GM19099 (cell line): ENCODE data around the gene C7orf25.
A peak's percentile ranks its signal among the peaks of the same experiment; 100 is the strongest.

Experiments
- POLR2A ChIP-seq: IDR thresholded peaks from 3 replicates; pipeline ENCODE4 v1.6.1; 2011; ENCODE audit warnings: low read depth; ENCODE audit not compliant: insufficient read length; ENCODE audit errors: extremely low read depth

The C7orf25 gene

GRCh38 chr7:42934291-42934690 is 22.4 kb upstream of the C7orf25 start:
- no peak for TF ChIP-seq POLR2A

GRCh38 chr7:42932811-42933591 is 21.1 kb upstream of the C7orf25 start:
- no peak for TF ChIP-seq POLR2A

GRCh38 chr7:42931834-42932651 is 20.2 kb upstream of the C7orf25 start, which contains the start of the genes MRPL32 and PSMA2:
MRPL32 (plus strand) TSS chr7:42932376; CDS start chr7:42932387, 11 bp downstream.
PSMA2 (minus strand) TSS chr7:42932174; CDS start chr7:42932158, 16 bp downstream.
- peak; percentile 91 for TF ChIP-seq POLR2A

GRCh38 chr7:42931447-42931833 is 19.6 kb upstream of the C7orf25 start:
- no peak for TF ChIP-seq POLR2A

- TF ChIP-seq POLR2A = no peak
Observed at GRCh38 chr7:42930889-42931288, 19.0 kb upstream of the C7orf25 start.

GRCh38 chr7:42929449-42929848 is 17.6 kb upstream of the C7orf25 start:
- TF ChIP-seq POLR2A = no peak

- TF ChIP-seq POLR2A = no peak
Observed at GRCh38 chr7:42928754-42929153, 16.9 kb upstream of the C7orf25 start.

- TF ChIP-seq POLR2A = no peak
Observed at GRCh38 chr7:42926204-42926603, 14.3 kb upstream of the C7orf25 start.

GRCh38 chr7:42925630-42926029 is 13.8 kb upstream of the C7orf25 start:
- no peak for TF ChIP-seq POLR2A

- TF ChIP-seq POLR2A = no peak
Observed at GRCh38 chr7:42924223-42924838, 12.5 kb upstream of the C7orf25 start.

GRCh38 chr7:42922017-42922753 is 10.3 kb upstream of the C7orf25 start:
- TF ChIP-seq POLR2A = no peak

- no peak for TF ChIP-seq POLR2A
Observed at GRCh38 chr7:42915356-42915755, 3.5 kb upstream of the C7orf25 start.

- no peak for TF ChIP-seq POLR2A
Observed at GRCh38 chr7:42914421-42915045, 2.7 kb upstream of the C7orf25 start.

GRCh38 chr7:42914009-42914408 is 2.1 kb upstream of the C7orf25 start:
- TF ChIP-seq POLR2A = no peak

GRCh38 chr7:42913591-42913990 is 1.7 kb upstream of the C7orf25 start:
- TF ChIP-seq POLR2A = no peak

GRCh38 chr7:42910306-42910705 is 1.6 kb downstream of the C7orf25 start:
- no peak for TF ChIP-seq POLR2A
